ENCODE measurements around the gene RNF13.

DNA sequence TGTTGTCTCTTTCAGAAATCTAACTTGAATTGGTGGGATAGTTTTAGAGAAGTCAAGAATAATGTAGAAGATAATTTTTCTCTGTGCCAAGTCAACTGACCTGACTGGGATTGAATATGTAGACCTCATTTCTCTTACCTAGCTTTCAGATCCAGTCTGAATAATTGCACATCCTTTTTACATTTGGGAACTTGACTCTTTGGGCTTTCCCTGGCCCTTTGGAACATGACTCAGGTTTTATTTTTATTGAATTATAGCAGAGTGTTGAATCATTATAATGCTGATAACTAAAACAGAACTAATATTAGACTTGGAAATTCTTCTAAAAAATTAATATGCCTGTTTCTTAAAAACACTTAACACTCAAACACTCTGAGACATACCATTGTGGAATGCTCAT is 81.2 kb downstream of the RNF13 start:
- TF ChIP-seq CTCF (conservative IDR thresholded peaks at IDR 0.05; ENCODE audit: low read depth, low read length) (no peak), EZH2 (IDR thresholded peaks at IDR 0.05; ENCODE audit: low read length, unreplicated experiment) (no peak), EZH2phosphoT487 (IDR thresholded peaks at IDR 0.05; ENCODE audit: borderline replicate concordance, low read length) (no peak)
